A673 (cell line): ENCODE results near the gene ANO1. TPM values are rescaled to one million over a fixed set of nuclear protein-coding genes. Genes with fewer than 3 reads are reported as not detected.

Experiments
- BruUV-seq: library from RNA; stranded (reverse); fragments of 400-500 nt; replicated peaks from 2 replicates; lab custom pipeline; 2021; lab: Mats Ljungman, UMichigan
- CTCF ChIA-PET: fragments of 300-600 bp; sonication (Branson Sonifier 250); formaldehyde crosslinking; loops from one replicate; lab custom pipeline; 2022; ENCODE audit warnings: antibody characterized with exemption; lab: Charles Lee
- POLR2A ChIA-PET: fragments of 300-600 bp; sonication (Branson Sonifier 250); formaldehyde crosslinking; loops from one replicate; lab custom pipeline; 2022; ENCODE audit warnings: antibody characterized with exemption; ENCODE audit not compliant: low non-redundant PET; lab: Charles Lee
- DNase-seq: peaks from one replicate; pipeline ENCODE4 v3.0.0-alpha.2; 2015; ENCODE audit warnings: low spot score
- H3K27ac ChIP-seq: fragments of 200-600 bp; sonication (generic); 2 replicates; pipeline ENCODE4 v1.5.1; 2016; ENCODE audit warnings: mixed run types, low read depth, mild to moderate bottlenecking, mixed read lengths, antibody characterized with exemption, low read length; ENCODE audit not compliant: poor library complexity, severe bottlenecking
- H3K27me3 ChIP-seq: fragments of 200-600 bp; sonication (generic); replicated peaks from 2 replicates; pipeline ENCODE4 v1.6.1; 2017; ENCODE audit warnings: mixed run types, low read depth, mild to moderate bottlenecking, mixed read lengths, antibody characterized with exemption, low read length; ENCODE audit not compliant: insufficient read depth, poor library complexity
- H3K36me3 ChIP-seq: fragments of 200-600 bp; sonication (generic); 2 replicates; pipeline ENCODE4 v1.6.1; 2016; ENCODE audit warnings: mixed run types, mild to moderate bottlenecking, mixed read lengths, antibody characterized with exemption, low read length; ENCODE audit not compliant: insufficient read depth, poor library complexity, severe bottlenecking
- H3K4me1 ChIP-seq: fragments of 200-600 bp; sonication (generic); 2 replicates; pipeline ENCODE4 v1.6.1; 2017; ENCODE audit warnings: mixed run types, mild to moderate bottlenecking, mixed read lengths, antibody characterized with exemption, low read length; ENCODE audit not compliant: insufficient read depth, poor library complexity, severe bottlenecking
- H3K4me3 ChIP-seq: fragments of 200-600 bp; sonication (generic); 2 replicates; pipeline ENCODE4 v1.5.1; 2016; ENCODE audit warnings: low read depth, mixed run types, mild to moderate bottlenecking, mixed read lengths, low read length; ENCODE audit not compliant: poor library complexity, severe bottlenecking
- H3K9me3 ChIP-seq: fragments of 200-600 bp; sonication (generic); 2 replicates; pipeline ENCODE4 v1.6.1; 2016; ENCODE audit warnings: mixed run types, low read depth, mild to moderate bottlenecking, mixed read lengths, antibody characterized with exemption, low read length; ENCODE audit not compliant: poor library complexity, severe bottlenecking
- CTCF ChIP-seq: fragments of 300-800, 200-600 bp; sonication (generic); conservative IDR thresholded peaks from 2 replicates; pipeline ENCODE4 v1.5.1; 2017; ENCODE audit warnings: low read depth, mild to moderate bottlenecking, antibody characterized with exemption, low read length, moderate library complexity, mixed read lengths
- EZH2 ChIP-seq: fragments of 200-600 bp; sonication (generic); IDR thresholded peaks from 2 replicates; pipeline ENCODE4 v1.6.1; 2017; ENCODE audit warnings: borderline replicate concordance, low read depth, mild to moderate bottlenecking, mixed read lengths, antibody characterized with exemption, low read length; ENCODE audit not compliant: poor library complexity, severe bottlenecking
- intact Hi-C: fragments of 100-400 bp; cut with micrococcal nuclease; formaldehyde crosslinking; loops from one replicate; pipeline ENCODE4 v1.10.0; 2022; ENCODE audit not compliant: unreplicated experiment
- total RNA-seq: library from RNA; stranded (reverse); gene quantifications from 2 replicates; pipeline ENCODE4 v1.2.3, GENCODE V29; 2021

The ANO1 gene
- total RNA-seq, 1 experiment from 2014 or later: 0.90 TPM

GRCh38 chr11:70066628-70067027 lies 11.5 kb upstream of the ANO1 start:
- no peak for DNase-seq
- no TSS peak for BruUV-seq
- Histone ChIP-seq H3K9me3 (no peaks in the 10 kb centered on the region), H3K27me3 (peaks cover 20% of the 10 kb centered on the region), H3K4me1 (no peaks in the 10 kb centered on the region), H3K36me3 (no peaks in the 10 kb centered on the region), H3K4me3 (no peak overlapping the region), H3K27ac (no peak overlapping the region)
- ChIA-PET POLR2A (no interaction called here), CTCF (no interaction called here)
- intact Hi-C loops: no loop called here
- TF ChIP-seq EZH2 (no peak), CTCF (no peak)

- no peak for TF ChIP-seq EZH2
- TF ChIP-seq CTCF: no peak
- peaks cover 20% of the 10 kb centered on the region for H3K27me3 ChIP-seq
- no TSS peak for BruUV-seq
- ChIA-PET CTCF (interaction anchor here (0.7 kb wide), 1 partner anchor 147 kb away, joined by 13 read pairs; no protein-coding TSS in a partner anchor), POLR2A (no interaction called here)
- H3K4me3 ChIP-seq: no peak overlapping the region
- H3K4me1 ChIP-seq: no peaks in the 10 kb centered on the region
- H3K27ac ChIP-seq: no peak overlapping the region
- intact Hi-C loops: no loop called here
- H3K36me3 ChIP-seq: no peaks in the 10 kb centered on the region
- no peaks in the 10 kb centered on the region for H3K9me3 ChIP-seq
- no peak for DNase-seq
These were observed 11.1 kb upstream of the ANO1 start for GRCh38 chr11:70067036-70067435.

- intact Hi-C loops: no loop called here
- no peaks in the 10 kb centered on the region for H3K9me3 ChIP-seq
- no peak for DNase-seq
- TF ChIP-seq CTCF: no peak
- TF ChIP-seq EZH2: no peak
- H3K27me3 ChIP-seq: peaks cover 21% of the 10 kb centered on the region
- no peaks in the 10 kb centered on the region for H3K36me3 ChIP-seq
- POLR2A ChIA-PET: no interaction called here
- BruUV-seq: no TSS peak
- no peaks in the 10 kb centered on the region for H3K4me1 ChIP-seq
- no peak overlapping the region for H3K4me3 ChIP-seq
- CTCF ChIA-PET: interaction anchor here (0.7 kb wide), 1 partner anchor 148 kb away, joined by 13 read pairs; no protein-coding TSS in a partner anchor
- no peak overlapping the region for H3K27ac ChIP-seq
These were observed 10.4 kb upstream of the ANO1 start for GRCh38 chr11:70067591-70068341.
